Stimulated activated CD8-positive, alpha-beta memory T cell treated with anti-CD3 and anti-CD28 coated beads, Interleukin-4, amount 100 ng/mL, for 4 hours (primary cell): ENCODE results near the gene KCNK16.
"Not testable (repeated sequence)": the region's sequence is repeated elsewhere in the genome, so short reads cannot be mapped to it uniquely, and the experiment has no call there.

Experiments
- DNase-seq, 2 donors: peaks; one replicate each; pipeline ENCODE4 v3.0.0-alpha.2; 2020; ENCODE audit warnings: low read depth in 2 of 2, low spot score in 1 of 2

The KCNK16 gene

DNA sequence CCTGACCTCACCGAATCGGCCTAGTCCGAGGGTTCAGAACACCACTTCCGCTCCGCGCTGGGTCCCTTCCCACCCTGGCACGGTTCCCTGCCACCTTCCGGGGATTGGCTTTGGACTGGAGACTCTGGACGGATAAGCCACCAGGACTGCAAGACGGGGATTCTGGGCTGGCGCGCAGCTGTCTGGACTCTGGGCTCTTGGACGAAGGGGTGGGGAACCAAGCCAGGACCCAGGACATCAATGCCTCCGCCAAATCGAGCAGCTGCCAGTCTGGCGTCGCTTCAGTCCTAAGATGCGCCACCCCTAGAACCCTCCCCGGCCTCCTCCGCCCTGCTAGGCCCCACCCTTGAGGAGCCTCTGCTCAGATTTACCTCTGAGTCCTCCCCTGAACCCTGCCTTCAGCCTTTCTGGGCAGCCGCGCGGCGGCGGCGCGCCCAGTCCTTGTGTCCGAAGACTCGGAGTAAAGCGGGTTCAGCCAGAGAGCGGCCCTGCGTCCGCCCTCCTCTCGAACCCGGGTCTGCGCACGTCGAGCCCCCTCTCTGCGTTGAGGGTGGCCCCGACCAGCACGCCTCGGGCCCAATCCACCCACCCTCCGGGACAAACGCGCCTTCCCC is 9.5 kb downstream of the KCNK16 start:
- no peak for DNase-seq

DNA sequence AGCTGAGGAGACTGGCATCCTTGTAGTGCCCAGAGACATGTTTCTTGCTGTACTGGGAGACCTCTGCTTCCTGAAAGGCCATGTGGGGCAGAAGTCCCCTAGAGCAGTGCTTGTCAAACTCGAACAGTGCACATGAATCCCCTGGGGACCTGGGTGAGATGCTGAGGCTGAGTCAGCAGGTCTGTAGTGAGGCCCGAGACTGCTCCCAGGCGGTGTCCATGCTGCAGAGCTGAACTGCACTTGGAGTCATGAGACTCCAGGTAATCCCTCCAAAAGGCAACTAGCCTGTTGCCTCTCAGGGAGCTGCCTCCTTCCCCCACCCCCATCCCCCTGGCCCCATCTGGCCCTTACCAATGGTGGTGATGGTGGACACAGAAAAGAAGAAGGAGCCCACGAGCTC is 12.0 kb downstream of the KCNK16 start:
- DNase-seq: no peak

DNA sequence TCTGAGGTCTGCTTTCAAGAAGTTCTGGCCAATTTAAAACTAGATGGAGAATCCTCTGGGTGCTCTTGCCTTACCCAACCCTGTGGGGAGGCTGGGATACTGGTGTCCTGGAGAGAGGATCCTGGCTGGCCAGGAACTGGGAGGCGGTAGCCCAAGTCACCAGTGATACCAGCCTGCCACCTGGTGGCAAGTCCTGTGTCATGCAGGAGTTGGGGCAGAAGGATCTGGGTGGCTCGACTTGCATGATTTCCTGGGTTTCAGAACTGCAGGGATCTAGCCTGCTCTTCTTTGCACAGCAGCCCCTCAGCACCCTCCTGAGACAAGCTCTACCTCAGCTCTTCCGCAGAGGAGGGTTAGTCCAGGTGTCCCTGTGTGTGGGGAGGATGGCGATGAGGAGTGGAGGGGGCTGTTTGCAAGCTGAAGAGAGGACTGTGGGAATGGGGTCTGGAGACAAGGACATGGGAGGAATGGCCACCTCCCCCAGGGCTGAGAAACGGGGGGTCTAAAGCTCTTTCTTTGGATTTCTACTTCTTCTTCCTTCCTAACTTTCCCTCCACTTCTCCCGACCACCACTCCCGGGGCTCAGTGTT is 12.5 kb downstream of the KCNK16 start:
- DNase-seq: peak in 1 of 2 donors; percentile 19

DNA sequence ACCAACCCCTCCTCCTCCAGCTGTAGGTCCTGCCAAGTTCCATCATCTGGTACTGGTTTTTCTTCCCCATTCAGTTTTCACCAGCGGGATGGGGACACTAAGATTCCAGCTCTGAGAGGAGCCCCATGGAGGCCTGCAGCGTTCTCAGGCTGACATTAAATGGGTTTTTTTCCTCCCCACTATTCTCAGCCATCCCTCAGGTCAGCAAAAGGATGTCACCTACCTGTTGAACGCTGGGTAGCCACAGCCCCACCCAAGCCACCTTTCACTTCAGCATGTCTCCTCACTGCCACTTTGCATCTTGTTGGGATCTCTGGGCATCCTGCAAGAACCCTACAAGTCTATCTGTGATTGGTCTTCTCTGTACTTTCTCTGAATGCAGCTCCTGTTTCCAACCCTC is 15.0 kb downstream of the KCNK16 start:
- DNase-seq: no peak

DNA sequence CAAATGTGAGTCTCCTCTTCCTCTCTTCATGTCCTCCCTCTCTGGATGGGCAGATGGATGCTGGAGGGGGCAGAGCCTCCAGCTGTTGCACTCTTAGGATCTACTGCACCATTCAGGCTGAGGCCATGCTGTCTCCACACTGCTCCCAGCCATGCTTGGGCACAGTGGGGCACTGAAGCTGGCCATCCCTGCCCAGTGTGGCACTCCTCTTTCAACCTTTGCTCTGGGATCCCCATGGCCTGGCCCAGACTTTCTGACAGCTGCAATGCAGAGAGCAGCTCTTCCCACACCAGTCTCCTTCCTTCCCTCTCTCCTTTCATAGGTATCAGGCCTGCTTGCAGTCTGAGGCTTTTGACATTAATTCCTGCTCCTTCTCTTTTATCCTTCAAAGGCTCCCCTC is 17.6 kb downstream of the KCNK16 start:
- no peak for DNase-seq

DNA sequence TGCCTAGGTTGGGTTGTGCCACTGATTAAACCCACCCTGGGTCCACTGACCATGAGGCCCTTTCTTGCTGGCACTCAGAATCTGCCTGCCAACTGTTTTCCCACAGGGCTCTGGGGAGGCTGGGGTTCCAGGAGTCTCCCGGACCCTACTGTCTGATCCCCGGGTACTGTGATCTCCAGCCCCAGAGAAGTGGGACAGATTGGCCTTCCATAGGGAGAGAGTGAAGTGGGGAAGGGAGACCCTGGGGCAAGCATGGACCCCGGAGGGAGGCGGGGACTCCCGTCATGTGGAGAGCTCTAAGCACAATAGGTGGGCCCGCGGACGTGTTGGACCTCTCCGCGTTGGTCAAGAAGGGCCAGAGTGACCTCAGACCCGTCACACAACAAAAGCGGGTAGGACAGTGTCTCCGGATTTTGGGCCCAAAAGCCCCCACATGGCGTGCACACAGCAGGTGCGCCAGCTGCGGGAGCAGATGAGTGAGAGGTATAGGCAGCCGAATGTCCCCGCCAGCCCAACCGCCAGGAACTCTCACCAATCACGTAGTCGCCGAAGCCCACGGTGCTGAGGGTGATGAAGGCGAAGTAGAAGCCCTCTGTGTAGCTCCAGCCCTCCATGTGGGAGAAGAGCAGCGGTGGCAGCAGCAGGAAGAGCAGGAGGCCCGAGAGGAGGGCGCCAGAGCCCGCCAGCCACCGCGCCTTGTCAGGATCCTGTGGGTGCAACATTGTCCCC is 18.9 kb downstream of the KCNK16 start:
- DNase-seq: no peak

DNA sequence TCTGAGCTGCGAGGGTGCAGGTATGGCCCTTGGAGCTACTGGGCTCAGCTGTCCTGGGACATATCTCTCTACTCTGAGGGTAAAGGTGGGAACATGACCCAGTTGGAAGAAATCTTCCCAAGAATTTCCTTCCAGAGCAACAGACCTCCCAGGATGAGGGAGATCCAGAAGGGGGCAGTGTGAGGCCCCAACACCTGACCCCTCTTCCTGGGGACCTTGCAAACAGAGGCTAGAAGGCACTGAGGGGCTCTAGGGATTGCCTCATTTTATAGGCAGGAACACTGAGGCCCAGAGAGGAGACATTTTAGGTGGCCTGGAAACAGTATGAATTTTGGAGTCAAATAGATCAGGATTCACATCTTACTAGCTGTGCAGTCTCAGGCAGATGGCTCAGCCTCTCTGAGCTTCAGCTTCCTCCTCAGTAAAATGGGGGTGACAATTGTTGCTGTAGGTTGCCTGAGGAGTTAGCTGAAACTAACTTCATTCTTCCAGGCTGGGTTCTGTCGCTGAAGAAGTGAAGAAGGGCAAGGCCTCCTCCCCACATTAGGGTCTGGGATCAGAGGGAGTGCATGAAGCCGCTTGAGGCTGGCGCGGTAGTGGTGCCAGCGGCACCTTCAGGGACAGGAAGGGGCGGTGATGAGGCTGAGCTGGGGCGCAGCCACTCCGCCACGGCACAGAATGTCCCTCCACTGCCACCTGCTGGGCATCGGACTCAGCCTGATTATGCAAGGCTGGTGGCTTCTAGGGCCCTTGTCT is 19.7 kb downstream of the KCNK16 start:
- peak; percentile 68 to 81 for DNase-seq

DNA sequence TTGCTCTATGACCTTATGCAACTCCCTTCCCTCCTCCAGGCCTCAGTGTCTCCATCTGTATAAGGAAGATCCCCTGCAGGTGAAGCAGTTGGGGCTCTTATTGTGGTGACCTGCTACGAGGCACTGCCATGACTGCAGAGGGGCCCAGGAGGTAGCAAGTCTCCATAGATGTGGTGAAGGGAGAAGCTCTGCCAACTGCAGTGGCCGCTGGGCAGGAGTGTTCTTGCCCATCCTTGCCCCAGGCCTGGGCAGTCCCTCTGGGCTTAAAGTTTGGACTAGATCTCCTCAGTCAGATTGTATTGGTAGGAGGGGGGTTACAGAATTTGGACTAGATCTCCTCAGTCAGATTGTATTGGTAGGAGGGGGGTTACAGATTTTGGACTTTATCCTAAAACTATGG is 20.5 kb downstream of the KCNK16 start:
- no peak for DNase-seq

DNA sequence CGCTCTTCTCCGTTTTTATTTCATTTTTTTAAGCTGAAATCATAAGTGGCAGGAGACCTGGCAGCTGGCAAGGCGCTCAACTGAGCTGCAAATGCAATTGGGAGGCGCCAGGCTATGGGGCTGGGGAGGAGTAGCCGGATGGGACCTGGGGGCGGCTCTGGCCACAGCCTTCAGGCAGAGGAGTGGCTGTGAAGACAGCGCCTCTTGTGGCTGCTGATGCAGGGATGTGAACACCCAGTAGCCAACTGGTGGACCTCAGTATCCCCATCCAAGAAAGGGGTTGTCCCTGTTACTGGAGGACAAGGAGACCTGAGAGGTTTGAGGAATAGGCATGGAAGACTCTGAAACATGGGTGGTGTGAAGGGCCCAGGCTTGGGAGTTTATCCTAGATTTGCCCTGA is 20.9 kb downstream of the KCNK16 start:
- DNase-seq: no peak

DNA sequence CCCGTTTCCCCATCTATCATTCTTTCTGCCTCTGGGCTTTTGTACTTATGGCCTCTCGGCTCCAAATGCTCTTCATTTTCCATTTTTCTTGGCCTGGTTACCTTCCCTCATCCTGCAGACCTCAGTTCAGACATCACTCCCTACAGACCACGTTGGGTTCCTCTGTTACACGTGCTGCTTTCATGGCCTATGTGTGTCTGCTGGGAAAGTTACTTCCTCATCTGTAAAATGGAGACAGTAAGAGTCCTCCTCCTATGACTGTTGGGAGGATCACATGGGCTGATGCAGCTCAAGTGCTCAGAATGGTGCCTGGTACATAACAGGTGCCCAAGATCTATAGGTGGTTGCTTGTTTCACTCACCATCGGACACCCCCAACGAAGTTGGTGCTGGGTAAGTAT is 21.8 kb downstream of the KCNK16 start:
- no peak for DNase-seq

DNA sequence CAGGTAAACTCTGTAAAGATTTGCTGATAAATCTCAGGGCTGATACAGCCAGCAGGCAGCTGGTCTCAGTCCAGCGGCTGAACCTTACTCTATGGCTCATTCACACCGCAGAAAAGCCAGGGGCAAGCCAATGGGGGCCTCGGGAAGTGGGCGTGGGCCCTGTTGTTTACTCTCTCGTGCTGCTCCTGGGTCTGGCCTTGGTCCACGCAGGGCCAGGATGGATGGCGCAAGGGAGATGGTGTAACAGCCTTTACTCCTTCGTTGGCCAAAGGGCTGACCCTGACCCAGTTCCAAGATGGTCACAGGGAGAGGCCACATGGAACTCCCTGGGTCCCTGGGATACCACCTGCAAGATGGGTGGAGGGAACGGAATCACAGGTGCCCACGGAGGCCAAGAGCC is 24.4 kb downstream of the KCNK16 start:
- no peak for DNase-seq

DNA sequence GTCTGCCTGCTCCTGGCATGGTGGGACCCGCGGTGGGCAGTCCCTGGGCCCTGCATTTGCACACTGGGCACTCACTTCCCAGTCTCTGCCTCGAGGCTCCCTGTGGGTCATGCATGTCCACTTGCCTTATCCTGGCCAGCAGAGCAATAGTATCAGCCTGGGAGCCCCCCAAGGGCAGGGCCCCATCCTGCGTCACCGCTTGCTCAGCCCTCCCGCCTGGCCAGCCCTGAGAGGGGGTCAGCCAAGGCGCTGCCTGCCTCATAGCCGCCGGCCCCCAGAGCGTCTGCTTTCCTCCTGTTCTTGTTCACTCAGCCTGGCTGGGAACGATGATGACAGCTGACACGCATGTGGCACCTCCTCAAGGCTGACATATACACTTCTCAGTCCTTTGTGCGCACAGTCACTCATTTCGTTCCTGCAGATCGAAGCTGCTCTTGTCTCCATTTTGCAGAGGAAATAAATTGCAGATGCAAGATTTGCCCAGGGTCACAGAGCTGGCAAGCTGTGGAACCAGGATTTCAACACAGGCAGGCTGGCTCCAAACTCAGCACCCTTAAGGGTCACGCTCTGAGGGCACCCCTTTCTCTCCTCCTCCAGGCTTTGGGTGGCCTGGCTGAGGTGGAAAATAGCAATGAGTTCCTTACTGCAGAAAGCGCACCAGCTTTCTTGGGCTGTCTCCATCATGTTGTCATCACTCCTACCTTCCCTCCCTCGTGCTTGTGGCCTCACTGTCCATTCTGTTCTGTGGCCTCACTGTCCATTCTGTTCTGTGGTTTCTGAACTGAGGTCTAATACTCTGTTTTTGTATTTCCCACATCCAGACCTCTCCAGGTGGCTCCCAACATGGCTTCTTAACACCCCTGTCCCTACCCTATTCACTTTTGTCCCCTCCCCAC is 25.5 kb downstream of the KCNK16 start:
- no peak for DNase-seq

DNA sequence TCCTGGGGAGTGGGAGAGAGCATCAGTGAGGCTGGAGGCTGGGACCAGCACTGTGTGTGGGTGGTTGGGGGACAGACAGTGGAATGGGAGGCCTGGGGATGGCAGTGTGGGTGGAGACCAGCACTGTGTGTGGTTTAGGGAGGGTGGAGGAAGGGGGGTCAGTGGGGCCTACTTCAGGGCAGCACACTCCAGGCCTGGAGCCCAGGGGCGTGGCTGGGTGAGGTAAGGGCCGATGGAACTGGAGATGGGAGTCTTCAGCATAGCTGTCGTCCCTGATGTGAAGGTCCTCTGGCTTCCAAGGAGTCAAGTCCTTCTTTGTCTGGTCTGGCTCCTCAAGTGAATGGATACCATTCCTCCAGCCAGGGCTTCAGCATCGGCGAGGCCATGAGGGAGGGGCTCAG is 26.9 kb downstream of the KCNK16 start:
- DNase-seq: no peak

DNA sequence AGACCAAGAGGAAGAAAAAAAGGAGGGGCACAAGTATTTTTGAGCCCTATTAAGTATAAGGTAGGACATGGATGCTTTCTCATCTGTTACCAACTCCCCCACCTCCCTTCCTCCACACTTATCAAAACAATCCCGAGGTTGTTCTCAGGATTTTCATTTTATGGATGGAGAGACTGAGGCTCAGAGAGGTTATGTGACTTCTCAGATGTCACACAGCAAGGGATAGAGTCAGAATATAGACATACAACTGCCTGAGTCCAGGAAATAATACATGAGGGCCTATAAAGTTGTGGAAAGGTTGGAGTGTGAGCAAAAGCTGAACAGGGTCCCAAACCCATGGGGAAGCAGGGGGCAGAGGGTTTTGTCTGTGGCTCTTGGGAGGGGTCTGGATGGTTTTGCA is 27.6 kb downstream of the KCNK16 start:
- no peak for DNase-seq

DNA sequence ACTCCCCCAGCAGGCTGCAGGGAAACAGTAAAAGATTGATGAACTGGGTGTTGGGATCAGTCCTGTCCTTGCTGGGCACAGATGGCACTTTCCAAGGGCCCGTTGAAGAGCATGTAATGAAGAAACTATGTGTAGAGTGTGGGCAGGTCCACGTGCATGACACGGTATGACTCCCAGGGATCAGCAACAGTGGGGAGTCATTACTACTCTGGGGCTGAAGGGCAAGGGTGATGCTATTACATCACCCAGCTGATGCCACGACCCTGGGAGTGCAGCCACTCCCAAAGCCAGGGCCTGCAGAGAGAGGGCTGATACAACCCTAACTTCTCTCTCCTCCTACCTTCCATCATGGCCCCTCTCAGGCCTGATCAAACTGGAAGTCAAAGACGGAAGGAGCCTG is 28.4 kb downstream of the KCNK16 start:
- DNase-seq: no peak

DNA sequence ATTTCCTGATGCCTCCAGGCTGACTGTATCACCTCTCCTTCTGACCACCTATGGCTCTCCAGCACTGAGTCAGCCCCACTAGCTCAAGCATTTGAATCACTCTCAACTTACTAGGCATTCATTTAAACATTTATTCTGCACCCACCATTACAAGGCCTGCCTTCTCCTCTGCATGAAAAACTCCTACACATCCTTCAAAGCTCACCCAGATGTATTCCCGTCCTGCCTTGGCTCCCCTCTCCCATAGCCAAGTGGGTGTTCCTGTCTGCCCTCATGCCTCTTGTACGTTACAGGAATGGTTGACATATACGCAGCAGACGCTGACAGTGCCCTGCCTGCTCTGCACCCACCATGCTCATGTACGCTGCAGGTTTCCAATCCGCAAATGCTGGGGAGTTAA is 29.9 kb downstream of the KCNK16 start:
- DNase-seq: no peak

DNA sequence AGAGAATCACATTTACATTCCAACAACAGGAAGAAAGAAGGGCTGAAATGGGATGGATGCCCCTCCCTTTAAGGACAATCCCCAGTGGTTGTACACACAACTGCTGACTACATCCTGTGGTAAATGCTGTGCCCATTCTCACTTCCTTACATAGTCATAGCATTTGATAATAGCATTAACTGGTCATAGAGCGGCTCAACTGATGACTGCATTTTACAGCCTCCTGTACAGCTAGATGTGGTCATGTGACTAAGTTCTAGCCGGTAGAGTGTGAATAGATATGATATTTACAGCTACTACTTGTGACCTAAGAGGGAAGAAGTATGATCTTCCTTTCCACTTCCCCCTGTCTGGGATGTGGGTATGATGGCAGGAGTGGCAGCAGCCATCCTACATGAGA is 33.0 kb downstream of the KCNK16 start:
- no peak for DNase-seq

DNA sequence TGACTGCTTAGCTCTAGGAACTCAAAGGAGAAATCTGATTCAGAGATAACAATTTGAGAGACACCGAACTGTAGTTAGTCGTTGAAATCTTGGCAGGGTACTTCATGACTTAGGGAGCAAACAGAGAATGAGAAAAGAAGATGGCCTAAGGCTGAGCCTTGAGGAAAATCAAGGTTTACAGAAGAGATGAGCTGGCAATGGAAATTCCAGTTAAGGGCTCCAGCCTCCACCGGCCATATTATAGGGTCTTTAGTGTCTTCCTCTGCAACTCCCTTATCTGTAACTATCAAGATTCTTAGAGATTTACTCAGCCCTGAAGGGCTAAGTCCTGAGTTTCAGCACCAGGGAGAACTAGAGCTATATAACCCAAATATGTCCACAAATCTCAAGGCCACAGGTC is 34.9 kb downstream of the KCNK16 start:
- DNase-seq: no peak

DNA sequence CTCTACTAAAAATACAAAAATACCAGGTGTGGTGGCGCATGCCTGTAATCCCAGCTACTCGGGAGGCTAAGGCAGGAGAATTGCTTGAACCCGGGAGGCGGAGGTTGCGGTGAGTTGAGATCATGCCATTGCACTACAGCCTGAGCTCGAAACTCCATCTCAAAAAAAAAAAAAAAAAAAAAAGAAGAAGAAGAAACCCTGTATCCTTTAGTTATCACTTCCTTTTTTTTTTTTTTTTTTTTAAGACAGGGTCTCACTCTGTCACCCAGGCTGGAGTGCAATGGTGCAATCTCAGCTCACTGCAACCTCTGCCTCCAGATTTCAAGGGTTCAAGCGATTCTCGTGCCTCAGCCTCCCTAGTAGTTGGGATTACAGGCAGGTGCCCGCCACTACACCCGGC is 35.9 kb downstream of the KCNK16 start:
- DNase-seq: not testable (repeated sequence)

DNA sequence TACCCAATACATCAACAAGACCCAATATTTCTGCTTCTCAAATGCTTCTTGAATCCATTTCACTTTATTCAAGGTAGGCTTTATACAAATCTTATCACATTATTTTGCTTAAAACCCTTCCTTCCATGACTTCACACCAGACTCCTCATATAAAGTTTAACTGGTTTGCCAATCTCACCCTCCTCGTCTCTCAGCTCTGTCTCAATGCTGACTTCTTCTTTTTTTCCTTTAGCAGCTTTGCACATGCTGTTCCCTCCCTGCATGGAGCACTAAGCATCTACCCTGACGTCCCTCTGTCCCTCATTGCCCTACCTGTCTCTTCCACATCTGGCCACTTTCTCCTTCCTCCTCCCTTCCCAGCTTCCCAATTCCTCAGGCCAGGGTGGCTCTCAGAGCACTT is 39.7 kb downstream of the KCNK16 start:
- no peak for DNase-seq
